Smooth muscle cell of bladder (primary cell): ENCODE results near the gene OR8B3. TPM values are rescaled to one million over a fixed set of nuclear protein-coding genes. Genes with fewer than 3 reads are reported as not detected.

Source experiments
- total RNA-seq: library from RNA; depleted of rRNA; stranded (reverse); fragments of >200 nt; gene quantifications from 2 replicates; pipeline ENCODE4 v1.2.3, GENCODE V29; 2014

The OR8B3 gene
- total RNA-seq: not detected in 2 replicates

GRCh38 chr11:124398924-124399323, at the start of gene OR8B3:
Gene OR8B3 (minus strand): TSS chr11:124399024. CDS start chr11:124397351, 1,673 bp downstream.

GRCh38 chr11:124445646-124446150, 46.9 kb upstream of the OR8B3 start, which contains the start of gene OR8B8:
Gene OR8B8 (minus strand): TSS chr11:124445696. CDS start chr11:124441085, 4,611 bp downstream.

GRCh38 chr11:124424384-124424921, 25.6 kb upstream of the OR8B3 start, which contains the start of gene OR8B4:
Gene OR8B4 (minus strand): TSS chr11:124424871. CDS start chr11:124424871, 0 bp downstream.

GRCh38 chr11:124384399-124384798, 14.4 kb downstream of the OR8B3 start, which contains the start of gene OR8B2:
Gene OR8B2 (minus strand): TSS chr11:124384499. CDS start chr11:124383343, 1,156 bp downstream.

Other genes starting within 250 kb of the OR8B3 start
- gene OR10D3, start 215.7 kb downstream of the OR8B3 start, total RNA-seq: not detected in 2 replicates
- gene OR8G1, start 157.9 kb downstream of the OR8B3 start, total RNA-seq: not detected in 2 replicates
- not detected in 2 replicates for gene OR8G5, start 142.6 kb downstream of the OR8B3 start, total RNA-seq
- not detected in 2 replicates for gene OR8D1, start 85.1 kb downstream of the OR8B3 start, total RNA-seq
- gene OR8D2, start 78.8 kb downstream of the OR8B3 start, total RNA-seq: not detected in 2 replicates
- not detected in 2 replicates for gene OR8B2, start 14.5 kb downstream of the OR8B3 start, total RNA-seq
- gene OR8B4, start 25.8 kb upstream of the OR8B3 start, total RNA-seq: not detected in 2 replicates
- gene OR8B8, start 46.7 kb upstream of the OR8B3 start, total RNA-seq: not detected in 2 replicates
- gene OR8B12, start 144.6 kb upstream of the OR8B3 start, total RNA-seq: not detected in 2 replicates
- not detected in 2 replicates for gene OR8A1, start 171.0 kb upstream of the OR8B3 start, total RNA-seq
- not detected in 2 replicates for gene PANX3, start 212.4 kb upstream of the OR8B3 start, total RNA-seq
- 22.9 and 24.6 TPM in 2 replicates for gene TBRG1, start 223.8 kb upstream of the OR8B3 start, total RNA-seq